HG02571 (cell line): Measurements from ENCODE around the gene CCDC159.

Experiments used
- ATAC-seq: cut with Tn5 transposase; IDR thresholded peaks from one replicate; pipeline ENCODE4 v1.9.1; 2021; ENCODE audit warnings: mild to moderate bottlenecking, moderate library complexity; ENCODE audit not compliant: unreplicated experiment

CCDC159 gene

GRCh38 chr19:11384778-11385129, 38.4 kb downstream of the CCDC159 start:
- ATAC-seq = no peak

- no peak for ATAC-seq
Observed at GRCh38 chr19:11387162-11388034, 41.1 kb downstream of the CCDC159 start.

GRCh38 chr19:11390359-11390758, 44.0 kb downstream of the CCDC159 start:
- ATAC-seq = no peak

- no peak for ATAC-seq
Observed at GRCh38 chr19:11390933-11391680, 44.8 kb downstream of the CCDC159 start.

GRCh38 chr19:11397089-11397610, 50.8 kb downstream of the CCDC159 start:
- ATAC-seq = no peak

GRCh38 chr19:11399667-11400066, 53.3 kb downstream of the CCDC159 start:
- ATAC-seq = no peak

GRCh38 chr19:11400798-11401197, 54.5 kb downstream of the CCDC159 start:
- ATAC-seq = no peak

- ATAC-seq = no peak
Observed at GRCh38 chr19:11401808-11402543, 55.7 kb downstream of the CCDC159 start.
